ENCODE results near the gene CNTN3. TPM values are rescaled to one million over a fixed set of nuclear protein-coding genes. Genes with fewer than 3 reads are reported as not detected.

The CNTN3 gene
- total RNA-seq, 4 donors from 2014 or later: 1.5 to 3.6 (median 2.3) TPM

- Histone ChIP-seq H3K4me3 (no peak overlapping the region), H3K36me3 (no peaks in the 10 kb centered on the region), H3K27ac (no peak overlapping the region), H3K9me3 (peaks cover 0 to 3% (median 0%) of the 10 kb centered on the region in 4 donors), H3K4me1 (no peaks in the 10 kb centered on the region), H3K27me3 (no peaks in the 10 kb centered on the region)
- WGBS, 2 donors: 85% methylated on average over 3 of the region's 3 CpGs
- no peak for DNase-seq (ENCODE audit: low spot score in 2 of 2)
- TF ChIP-seq EP300 (IDR thresholded peaks at IDR 0.05): no peak
- no peak for TF ChIP-seq CTCF (IDR thresholded peaks at IDR 0.05)
- no peak for TF ChIP-seq POLR2A (IDR thresholded peaks at IDR 0.05)
Observed at GRCh38 chr3:74593152-74593551, 21.3 kb downstream of the CNTN3 start.

DNA sequence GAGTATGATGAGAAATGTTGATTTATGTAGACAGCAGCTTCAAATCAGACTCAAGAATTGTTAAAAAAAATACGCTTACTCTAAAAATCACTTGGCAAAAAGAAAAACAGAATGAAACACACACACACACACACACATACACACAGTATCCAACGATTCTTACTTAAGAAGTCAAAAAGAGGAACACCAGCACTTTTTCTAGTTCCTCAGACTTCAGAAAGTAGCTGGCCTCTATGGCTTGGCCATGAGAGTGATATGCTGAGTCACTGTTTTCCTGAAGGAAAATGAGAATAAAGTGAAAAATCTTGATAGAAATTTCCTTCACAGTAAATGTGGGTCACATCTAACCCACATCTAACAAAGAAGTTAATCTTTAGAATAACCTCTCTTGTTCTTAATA, 22.1 kb downstream of the CNTN3 start:
- no peak for DNase-seq (ENCODE audit: low spot score in 2 of 2)
- Histone ChIP-seq H3K9me3 (peaks cover 0 to 3% (median 0%) of the 10 kb centered on the region in 4 donors), H3K27me3 (no peaks in the 10 kb centered on the region), H3K27ac (no peak overlapping the region), H3K4me1 (no peaks in the 10 kb centered on the region), H3K4me3 (no peak overlapping the region), H3K36me3 (no peaks in the 10 kb centered on the region)
- WGBS, 2 donors: 38 to 49% methylated on average over 2 of the region's 2 CpGs
- TF ChIP-seq POLR2A (IDR thresholded peaks at IDR 0.05) (no peak), EP300 (IDR thresholded peaks at IDR 0.05) (no peak), CTCF (IDR thresholded peaks at IDR 0.05) (no peak)

DNA sequence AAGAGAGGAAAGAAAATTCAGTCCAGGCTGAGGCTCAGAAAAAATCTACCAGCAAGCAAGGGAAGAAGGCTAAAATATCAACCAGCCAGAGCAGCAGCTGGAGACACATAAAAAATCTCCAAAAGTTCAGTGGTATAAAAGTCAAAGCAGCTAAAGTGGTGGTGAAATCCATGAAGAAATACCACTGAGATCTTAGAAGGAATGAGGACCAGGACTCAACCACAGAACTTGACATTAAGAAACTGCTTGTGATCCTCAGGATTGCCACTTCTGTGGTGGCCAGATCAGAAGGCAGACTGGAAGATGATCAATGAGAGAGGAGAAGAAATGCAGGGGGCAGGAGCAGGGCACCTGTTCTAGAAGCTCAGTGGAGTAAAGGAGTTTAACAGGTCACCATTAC, 22.5 kb downstream of the CNTN3 start:
- H3K27ac ChIP-seq: no peak overlapping the region
- TF ChIP-seq CTCF (IDR thresholded peaks at IDR 0.05) (no peak), POLR2A (IDR thresholded peaks at IDR 0.05) (no peak), EP300 (IDR thresholded peaks at IDR 0.05) (no peak)
- H3K27me3 ChIP-seq: no peaks in the 10 kb centered on the region
- H3K4me3 ChIP-seq: no peak overlapping the region
- no peaks in the 10 kb centered on the region for H3K4me1 ChIP-seq
- H3K9me3 ChIP-seq: peaks cover 0 to 3% (median 0%) of the 10 kb centered on the region in 4 donors
- DNase-seq (ENCODE audit: low spot score in 2 of 2): no peak
- H3K36me3 ChIP-seq: no peaks in the 10 kb centered on the region

GRCh38 chr3:74591342-74591741, 23.1 kb downstream of the CNTN3 start:
- Histone ChIP-seq H3K27ac (no peak overlapping the region), H3K27me3 (no peaks in the 10 kb centered on the region), H3K4me1 (no peaks in the 10 kb centered on the region), H3K4me3 (no peak overlapping the region), H3K9me3 (no peaks in the 10 kb centered on the region), H3K36me3 (no peaks in the 10 kb centered on the region)
- WGBS, 2 donors: 73 to 91% methylated on average over 2 of the region's 2 CpGs
- DNase-seq (ENCODE audit: low spot score in 2 of 2): no peak
- TF ChIP-seq CTCF (IDR thresholded peaks at IDR 0.05) (no peak), POLR2A (IDR thresholded peaks at IDR 0.05) (no peak), EP300 (IDR thresholded peaks at IDR 0.05) (no peak)

DNA sequence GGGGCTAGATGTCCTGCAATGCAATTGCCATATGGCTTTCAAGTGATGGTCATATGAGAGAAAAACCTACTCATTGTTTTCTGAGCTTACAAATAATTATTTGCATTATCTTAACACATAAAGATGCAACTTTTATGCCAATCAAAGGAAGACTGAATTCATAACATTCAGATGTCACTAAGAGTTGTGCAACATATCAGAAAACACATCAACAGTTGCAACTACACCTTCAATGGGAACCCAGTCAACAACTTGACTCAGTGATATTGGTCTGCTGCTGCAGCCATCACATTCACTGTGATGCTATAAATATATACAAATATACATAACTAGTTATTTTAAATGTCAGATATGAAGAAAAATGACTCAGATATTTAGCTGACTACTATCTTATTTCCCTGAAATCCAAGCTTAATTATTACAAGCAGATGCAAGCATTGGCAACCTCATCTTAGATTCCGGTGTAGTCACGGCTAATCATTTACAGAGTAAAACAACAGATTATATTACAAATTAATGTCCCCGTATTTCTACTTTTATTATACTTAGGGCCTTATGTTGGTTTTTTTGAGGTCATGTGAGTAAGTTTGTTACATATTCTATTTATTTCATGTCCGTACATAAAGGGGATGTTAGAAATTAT, 23.7 kb downstream of the CNTN3 start:
- Histone ChIP-seq H3K36me3 (no peaks in the 10 kb centered on the region), H3K4me3 (no peak overlapping the region), H3K27me3 (no peaks in the 10 kb centered on the region), H3K9me3 (no peaks in the 10 kb centered on the region), H3K27ac (no peak overlapping the region), H3K4me1 (no peaks in the 10 kb centered on the region)
- no peak for DNase-seq (ENCODE audit: low spot score in 2 of 2)
- WGBS, 2 donors: 79 to 81% methylated on average over 4 of the region's 4 CpGs
- TF ChIP-seq CTCF (IDR thresholded peaks at IDR 0.05) (no peak), EP300 (IDR thresholded peaks at IDR 0.05) (no peak), POLR2A (IDR thresholded peaks at IDR 0.05) (no peak)
